HEK293T (cell line): ENCODE results near the gene PYGB.

Experiments used
- HDGF ChIP-seq: fragments of 450-650 bp; IDR thresholded peaks from 2 replicates; pipeline ENCODE4 v1.6.1; 2017; ENCODE audit warnings: antibody characterized with exemption, borderline replicate concordance
- SP1 ChIP-seq: fragments of 450-650 bp; IDR thresholded peaks from 2 replicates; pipeline ENCODE4 v1.6.1; 2017
- SUZ12 ChIP-seq: fragments of 450-650 bp; IDR thresholded peaks from 2 replicates; pipeline ENCODE4 v1.6.1; 2016; ENCODE audit warnings: mild to moderate bottlenecking
- TARDBP ChIP-seq: fragments of 450-650 bp; IDR thresholded peaks from 2 replicates; pipeline ENCODE4 v1.6.1; 2016

- TF ChIP-seq SUZ12 (no peak), TARDBP (no peak), HDGF (no peak), SP1 (no peak)
These were observed 48.2 kb upstream of the PYGB start for GRCh38 chr20:25199473-25200260.
